Measurements from ENCODE around the gene MYO15B.
"Not testable (repeated sequence)": the region's sequence is repeated elsewhere in the genome, so short reads cannot be mapped to it uniquely, and the experiment has no call there.

Gene MYO15B

GRCh38 chr17:75576661-75577060 lies 10.9 kb upstream of the MYO15B start:
- DNase-seq: no peak

GRCh38 chr17:75581121-75581725 lies 6.4 kb upstream of the MYO15B start:
- peak; percentile 85 for DNase-seq

GRCh38 chr17:75583197-75583596 lies 4.4 kb upstream of the MYO15B start:
- DNase-seq: not testable (repeated sequence)

DNA sequence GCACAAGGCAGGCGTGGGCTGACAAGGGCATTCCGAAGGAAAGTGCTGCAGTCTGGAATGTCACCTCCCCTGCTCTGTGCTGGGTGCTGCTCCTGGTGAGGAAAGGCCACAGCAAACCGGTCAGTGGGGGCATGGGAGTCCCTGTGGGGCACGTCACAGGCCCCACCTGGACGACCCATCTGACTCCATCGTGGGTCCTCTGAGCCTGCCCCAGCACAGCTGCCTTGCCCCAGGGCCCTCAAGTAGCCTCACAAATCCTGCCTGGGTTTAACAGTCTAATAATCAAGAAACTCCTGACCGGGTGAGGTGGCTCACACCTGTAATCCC lies 2.8 kb upstream of the MYO15B start:
- no peak for DNase-seq

GRCh38 chr17:75588596-75589011 lies 1.0 kb downstream of the MYO15B start:
- DNase-seq: no peak

DNA sequence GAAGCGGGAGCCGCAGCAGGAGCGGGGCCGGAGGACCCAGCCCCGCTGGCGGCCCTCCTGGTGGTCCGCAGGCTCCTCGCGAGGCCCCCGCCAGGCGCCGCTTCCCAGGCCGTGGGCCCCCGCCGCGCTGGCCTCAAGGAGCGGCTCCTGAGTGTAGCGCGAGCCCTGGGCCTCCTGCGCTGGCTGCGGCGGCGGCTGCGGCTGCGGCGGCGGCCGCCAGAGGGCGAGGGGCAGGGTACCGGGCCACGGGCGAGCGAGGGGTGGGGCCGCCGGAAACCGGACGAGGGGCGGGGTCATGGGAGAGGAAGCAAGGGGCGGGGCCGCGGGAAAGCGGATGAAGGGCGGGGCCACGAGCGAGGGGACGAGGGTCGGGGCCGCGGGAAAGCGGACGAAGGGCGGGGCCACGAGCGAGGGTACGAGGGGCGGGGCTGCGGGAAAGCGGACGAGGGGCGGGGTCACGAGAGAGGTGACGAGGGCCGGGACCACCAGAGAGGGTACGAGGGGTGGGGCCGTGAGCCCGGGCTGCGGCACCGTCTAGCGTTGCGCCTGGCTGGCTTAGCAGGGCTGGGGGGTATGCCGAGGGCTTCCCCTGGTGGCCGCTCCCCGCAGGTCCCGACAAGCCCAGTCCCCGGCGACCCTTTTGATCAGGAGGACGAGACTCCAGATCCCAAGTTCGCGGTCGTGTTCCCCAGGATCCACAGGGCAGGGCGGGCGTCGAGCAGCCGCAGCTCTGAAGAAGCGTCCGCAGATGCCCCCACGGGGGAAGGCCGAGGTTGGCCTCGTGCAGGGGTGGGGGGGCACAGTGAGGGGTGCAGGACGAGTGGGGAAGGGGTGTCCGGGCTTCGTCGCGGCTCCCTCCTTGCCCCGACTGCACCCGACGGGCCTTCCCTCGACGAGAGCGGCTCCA lies 1.7 kb downstream of the MYO15B start:
- DNase-seq: peak; percentile 96

- DNase-seq: no peak
These were observed 2.3 kb downstream of the MYO15B start for GRCh38 chr17:75589919-75590303.

DNA sequence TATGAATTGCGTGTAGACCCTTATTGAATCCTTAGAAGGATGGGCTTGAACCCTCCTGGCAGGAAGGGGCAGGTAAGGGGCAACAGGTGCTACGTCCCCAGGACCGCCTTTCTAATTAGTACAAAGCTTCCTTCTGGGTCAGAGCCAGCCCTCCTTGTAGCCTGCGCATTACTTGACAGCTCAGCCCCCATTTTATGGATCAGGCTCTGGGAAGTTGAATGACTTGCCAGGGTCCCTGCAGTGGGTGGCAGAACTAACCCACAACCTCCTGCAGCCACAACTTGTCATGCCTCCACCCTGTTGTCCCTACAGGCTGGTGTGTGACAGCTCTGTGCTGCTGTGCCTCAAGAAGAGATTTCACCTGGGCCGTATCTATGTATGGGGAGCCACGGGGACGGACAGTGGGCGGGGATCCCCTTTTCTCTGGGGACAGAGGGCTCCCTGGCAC lies 2.7 kb downstream of the MYO15B start:
- DNase-seq: no peak

GRCh38 chr17:75590849-75591721 lies 3.5 kb downstream of the MYO15B start:
- no peak for DNase-seq

DNA sequence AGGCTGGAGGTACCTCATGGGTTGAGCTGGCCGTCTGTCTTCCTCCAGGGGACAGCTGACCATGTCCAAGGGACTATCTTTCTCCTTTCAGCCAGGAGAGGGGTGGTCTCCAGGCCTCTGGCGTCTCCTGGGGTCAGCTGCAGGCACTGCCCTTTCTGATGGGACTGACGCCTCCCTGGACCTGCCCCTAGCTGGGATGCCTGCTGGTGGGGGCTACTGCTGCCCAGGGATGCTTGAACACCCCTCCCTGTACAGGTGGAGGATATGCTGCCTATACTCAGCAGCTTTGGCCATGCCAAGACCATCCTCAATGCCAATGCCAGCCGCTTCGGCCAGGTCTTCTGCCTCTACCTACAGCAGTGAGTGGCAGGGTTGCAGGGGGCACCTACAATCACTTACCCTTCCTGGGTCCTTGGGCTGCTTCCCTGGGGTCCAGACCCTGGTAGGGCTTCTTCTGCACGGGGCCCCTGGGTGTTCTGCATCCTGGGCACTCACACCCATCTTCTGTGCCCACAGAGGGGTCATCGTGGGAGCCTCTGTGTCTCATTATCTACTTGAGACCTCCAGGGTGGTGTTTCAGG lies 4.2 kb downstream of the MYO15B start:
- DNase-seq: no peak

DNA sequence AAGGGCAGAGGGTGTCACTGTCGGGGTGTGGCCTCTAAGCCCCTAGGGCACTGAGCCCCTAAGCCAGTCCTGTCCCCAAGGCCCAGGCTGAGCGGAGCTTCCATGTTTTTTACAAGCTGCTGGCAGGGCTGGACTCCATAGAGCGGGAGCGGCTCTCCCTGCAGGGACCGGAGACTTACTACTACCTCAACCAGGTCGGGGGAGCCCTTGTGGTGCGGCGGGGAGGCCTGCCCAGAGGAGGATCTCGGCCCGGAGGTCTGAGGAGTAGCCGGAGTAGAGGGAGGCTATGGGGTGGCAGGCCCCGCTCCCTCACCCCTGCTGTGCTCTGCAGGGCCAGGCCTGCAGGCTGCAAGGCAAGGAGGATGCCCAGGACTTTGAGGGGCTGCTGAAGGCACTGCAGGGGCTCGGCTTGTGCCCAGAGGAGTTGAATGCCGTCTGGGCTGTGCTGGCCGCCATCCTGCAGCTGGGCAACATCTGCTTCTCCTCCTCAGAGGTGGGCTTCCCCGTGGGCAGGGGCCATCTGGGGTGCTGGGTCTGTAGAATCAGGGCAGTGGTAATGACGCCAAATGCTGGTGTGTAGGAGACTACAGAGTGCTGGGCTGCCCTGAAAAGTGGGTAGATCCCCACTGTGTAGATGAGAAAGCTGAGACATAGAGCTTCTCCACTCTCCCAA lies 4.9 kb downstream of the MYO15B start:
- no peak for DNase-seq

DNA sequence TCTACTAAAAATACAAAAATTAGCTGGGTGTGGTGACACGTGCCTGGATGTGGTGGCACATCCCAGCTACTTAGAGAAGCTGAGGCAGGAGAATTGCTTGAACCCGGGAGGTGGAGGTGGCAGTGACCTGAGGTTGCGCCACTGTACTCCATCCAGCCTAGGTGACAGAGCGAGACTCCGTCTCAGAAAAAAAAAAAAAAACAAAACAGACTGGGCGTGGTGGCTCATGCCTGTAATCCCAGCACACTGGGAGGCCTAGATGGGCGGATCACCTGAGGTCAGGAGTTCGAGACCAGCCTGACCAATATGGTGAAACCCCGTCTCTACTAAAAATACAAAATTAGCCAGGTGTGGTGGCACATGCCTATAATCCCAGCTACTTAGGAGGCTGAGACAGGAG lies 5.8 kb downstream of the MYO15B start:
- DNase-seq: not testable (repeated sequence)

DNA sequence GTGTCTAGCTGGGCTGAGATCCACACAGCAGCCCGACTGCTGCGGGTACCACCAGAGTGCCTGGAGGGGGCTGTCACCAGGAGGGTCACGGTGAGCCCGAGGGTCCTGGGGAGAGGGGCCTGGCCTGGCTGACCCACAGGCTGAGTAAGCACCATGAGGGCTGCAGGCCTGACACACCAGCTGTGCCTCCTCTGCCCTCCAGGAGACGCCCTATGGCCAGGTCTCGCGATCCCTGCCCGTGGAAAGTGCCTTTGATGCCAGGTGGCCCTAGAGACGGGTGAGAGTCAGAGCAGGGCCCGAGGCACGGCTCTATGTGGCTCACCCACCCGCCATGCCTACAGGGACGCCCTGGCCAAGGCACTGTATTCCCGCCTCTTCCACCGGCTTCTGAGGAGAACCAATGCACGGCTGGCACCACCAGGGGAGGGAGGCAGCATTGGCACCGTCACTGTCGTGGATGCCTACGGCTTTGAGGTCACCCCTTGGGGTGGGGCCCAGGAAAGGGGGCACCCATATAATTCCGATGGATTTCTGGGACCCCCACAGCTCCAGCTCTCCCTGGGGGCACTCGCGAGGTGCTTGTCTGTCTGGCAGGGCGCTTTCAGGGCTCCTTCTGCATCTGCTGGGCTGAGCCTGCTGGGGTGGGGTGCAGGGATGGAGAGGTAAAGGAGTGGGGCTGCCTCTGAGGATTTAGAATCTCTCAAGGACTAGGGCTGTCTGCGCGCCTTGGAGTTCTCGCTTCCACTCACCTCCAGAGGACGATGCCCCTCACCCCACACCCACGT lies 7.1 kb downstream of the MYO15B start:
- DNase-seq: no peak

DNA sequence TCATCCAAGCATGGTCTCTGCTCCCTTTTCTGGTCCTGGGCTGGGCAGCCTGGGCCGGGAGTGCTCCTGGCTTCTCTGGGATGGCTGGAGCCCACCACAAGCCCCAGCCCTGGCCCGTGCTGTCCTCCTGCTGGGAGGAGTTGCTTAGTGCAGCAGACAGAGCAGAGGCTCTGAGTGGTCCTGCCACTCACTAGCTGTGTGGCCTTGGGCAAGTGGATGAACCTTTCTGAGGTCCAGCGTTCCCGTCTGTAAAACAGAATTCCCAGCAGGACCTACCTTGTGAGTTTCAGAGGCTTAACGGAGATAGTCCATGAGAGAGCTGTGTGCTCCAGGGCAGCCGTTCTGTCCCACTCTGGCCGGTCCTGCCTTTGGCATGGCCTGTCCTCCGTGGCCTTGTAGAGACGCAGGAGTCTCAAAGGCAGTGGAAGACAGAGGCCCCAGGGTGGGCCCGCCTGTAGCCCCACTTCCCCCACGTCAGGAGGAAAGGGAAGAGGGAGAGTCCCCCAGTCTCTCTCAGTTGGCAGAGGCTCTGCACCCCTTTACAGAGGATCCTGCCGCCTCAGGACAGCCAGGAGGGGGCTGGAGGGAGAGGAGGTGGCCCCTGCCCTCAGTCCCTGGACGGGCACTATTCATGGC lies 7.8 kb downstream of the MYO15B start:
- no peak for DNase-seq

DNA sequence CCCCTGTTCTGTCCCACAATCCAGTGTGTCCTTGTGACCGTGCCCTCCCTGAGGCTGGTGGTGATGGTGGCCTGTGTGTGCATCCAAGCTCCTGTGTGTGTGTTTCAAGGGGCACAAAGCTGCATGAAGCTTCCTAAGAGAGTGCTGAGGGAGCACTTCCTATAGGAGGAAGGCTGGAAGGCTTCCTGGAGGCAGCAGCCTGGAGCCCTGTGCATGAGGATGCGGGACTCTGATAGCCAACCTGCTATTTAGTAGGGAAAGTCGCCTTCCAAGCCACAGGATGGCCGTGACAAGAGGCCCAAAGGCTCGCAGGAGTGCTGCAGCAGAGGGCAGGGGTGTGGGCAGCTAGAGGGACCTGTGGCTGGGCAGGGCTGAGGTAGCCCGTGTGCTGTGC lies 8.3 kb downstream of the MYO15B start:
- DNase-seq: no peak

DNA sequence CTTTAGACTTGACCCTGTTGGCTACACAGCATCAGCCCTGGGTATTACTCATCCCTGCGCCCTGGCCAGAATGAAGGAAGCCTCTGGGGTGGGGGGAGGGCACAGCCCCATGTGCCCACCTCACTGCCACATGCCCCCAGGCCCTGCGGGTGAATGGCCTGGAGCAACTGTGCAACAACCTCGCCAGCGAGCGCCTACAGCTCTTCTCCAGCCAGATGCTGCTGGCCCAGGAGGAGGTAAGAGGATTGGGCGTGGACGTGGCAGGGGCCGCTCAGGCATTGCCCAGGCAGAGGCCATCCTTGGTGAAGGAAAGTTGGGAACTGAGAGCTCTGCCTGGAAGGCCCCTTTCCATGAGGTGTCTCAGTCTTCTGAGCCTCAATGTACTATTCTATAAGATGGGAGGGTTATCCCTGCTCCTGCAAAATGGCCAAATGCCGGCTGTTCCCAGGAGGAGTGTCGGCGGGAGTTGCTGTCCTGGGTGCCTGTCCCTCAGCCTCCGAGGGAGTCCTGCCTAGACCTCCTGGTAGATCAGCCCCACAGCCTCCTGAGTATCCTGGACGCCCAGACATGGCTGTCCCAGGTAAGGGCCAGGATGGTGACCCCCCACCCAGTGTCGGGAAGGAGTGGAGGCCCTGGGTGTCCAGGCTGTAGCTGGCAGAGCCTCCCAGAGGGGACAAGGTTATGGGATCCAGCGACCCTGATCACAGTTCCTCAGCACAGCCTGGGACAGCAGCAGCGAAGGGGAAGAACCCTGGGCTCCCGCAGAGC lies 8.9 kb downstream of the MYO15B start:
- no peak for DNase-seq

DNA sequence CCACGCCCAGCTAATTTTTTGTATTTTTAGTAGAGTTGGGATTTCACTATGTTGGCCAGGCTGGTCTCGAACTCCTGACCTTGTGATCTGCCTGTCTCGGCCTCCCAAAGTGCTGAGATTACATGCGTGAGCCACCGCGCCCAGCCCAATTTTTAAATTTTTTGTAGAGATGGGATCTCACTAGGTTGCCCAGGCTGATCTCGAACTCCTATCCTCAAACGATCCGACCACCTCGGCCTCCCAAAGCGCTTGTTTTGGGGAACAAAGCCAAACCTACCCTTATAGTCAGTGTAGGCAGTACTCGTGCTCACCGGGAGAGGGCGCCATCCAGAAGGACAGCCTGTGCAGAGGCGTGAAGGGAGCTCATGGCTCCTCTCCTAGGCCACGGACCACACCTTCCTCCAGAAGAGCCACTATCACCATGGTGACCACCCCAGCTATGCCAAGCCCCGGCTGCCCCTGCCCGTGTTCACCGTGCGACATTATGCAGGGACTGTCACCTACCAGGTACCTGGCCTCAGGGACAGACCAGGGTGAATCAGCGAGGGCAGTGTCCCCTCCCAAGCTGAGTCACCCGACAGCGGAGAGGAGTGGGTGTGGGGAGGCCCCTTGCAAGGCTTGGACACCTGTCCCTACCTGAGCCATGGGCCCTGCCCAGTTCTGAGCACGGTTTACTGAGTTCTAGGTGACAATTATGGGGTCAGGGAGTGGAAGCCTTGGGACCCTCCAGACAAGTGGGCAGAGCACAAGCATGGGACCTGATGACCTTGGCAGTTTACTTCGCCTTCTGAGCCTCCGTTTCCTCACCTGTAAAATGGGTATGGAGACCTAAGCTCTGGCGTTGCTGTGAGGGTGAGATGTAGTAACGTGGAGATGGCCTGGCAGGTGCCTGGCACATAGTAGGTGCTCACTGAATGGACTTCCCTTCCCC lies 13.7 kb downstream of the MYO15B start:
- peak; percentile 82 for DNase-seq

GRCh38 chr17:75602644-75603043 lies 15.0 kb downstream of the MYO15B start:
- DNase-seq: no peak

GRCh38 chr17:75603123-75603522 lies 15.5 kb downstream of the MYO15B start:
- no peak for DNase-seq

Data from activated CD8-positive, alpha-beta memory T cell treated with anti-CD3 and anti-CD28 coated beads for 24 hours (primary cell).